ENCODE results near the gene DDX51. TPM values are rescaled to one million over a fixed set of nuclear protein-coding genes. Genes with fewer than 3 reads are reported as not detected.

The DDX51 gene
- polyA plus RNA-seq, 3 donors = 14.3 to 19.0 (median 14.6) TPM

DNA sequence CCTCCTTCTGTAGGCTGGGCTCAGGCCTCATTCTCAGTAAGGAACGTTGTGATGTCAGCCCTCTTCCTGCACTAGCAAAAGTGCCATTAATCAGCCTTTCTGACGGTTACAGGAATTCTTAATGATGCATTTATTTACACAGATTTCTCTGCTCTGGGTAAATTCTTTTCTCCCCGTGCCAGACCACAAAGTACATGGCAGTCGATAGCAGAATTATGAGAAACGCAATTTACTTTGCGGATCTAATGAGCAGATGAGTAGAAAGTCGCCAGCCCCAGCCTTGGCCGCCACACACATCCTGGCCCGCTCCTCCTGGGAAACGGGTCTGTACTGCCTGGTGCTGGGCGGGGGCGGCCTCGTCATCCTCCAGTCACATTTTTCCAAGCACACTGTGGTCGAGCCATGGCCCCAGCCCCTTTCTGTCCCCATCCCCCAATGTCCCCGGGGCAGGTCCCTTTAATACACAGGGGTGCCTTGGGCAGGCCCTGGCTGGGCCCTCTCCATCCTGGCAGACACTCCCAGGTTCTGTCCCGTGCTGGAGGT lies 26.0 kb upstream of the DDX51 start:
- WGBS, 3 donors = 20 to 23% (median 23%) methylated on average over 16 of the region's 16 CpGs

DNA sequence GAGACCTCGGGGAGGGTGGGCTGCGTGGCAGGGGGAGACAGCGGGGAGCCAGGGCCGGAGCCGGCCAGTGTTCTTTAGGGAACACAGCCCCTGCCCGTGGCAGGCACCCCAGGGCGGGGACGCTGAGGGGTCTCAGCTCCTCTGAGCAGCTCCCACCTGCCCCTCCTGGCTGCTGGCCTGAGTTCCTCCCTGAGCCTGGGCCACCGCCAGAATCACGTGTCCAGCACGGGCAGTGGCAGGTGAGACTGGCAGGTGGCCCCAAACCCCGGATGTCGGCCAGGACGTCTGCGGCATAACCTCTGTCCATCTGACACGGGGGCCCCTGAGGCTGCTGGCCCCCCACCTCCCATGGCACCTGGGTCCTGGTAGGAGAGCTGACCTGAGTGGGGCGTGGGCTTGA lies 25.3 kb upstream of the DDX51 start:
- H3K27ac ChIP-seq (ENCODE audit: low read depth, low read length) = no peak overlapping the region
- 61 to 81% (median 69%) methylated on average over 13 to 17 of the region's 17 CpGs for WGBS, 3 donors

More for the DNA sequence above, 26.0 kb upstream of the DDX51 start:
- H3K27ac ChIP-seq (ENCODE audit: low read depth, low read length) = no peak overlapping the region

DNA sequence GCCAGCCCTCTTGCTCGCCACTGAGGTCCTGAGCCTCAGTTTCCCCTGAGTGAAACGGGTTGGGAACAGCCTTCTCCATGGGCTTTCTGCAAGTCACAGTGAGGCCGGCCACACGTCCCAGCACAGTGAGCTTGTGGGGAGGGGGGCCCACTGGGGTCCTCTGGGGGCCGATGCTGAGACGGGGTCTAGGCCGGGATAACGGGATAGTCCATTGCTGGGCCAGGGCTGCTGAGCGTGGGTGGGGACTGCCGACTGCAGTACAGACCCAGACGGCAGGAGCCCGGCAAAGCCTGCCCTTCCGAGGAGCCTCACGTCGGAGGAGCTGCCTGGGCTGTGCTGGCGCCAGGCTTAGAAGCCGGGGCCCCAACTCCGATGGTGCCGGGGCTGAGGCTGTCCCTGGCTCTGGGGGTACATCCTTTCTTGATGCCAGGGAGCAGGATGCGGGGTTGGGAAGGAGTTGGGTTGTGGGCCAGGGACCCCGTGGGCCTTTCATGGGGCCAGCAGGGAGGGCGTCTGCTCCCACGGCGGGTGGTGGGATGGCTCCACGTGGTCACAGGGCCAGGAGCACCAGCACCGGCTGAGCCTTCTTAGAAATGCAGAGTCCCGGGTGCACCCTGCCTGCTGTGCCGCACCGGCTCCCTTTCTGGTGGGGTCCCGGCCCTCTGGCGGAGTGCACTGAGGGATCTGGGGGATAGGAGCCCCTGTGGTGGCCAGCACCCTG lies 24.4 kb upstream of the DDX51 start:
- H3K27ac ChIP-seq (ENCODE audit: low read depth, low read length) = no peak overlapping the region
- 80 to 86% (median 81%) methylated on average over 27 to 31 of the region's 31 CpGs for WGBS, 3 donors

DNA sequence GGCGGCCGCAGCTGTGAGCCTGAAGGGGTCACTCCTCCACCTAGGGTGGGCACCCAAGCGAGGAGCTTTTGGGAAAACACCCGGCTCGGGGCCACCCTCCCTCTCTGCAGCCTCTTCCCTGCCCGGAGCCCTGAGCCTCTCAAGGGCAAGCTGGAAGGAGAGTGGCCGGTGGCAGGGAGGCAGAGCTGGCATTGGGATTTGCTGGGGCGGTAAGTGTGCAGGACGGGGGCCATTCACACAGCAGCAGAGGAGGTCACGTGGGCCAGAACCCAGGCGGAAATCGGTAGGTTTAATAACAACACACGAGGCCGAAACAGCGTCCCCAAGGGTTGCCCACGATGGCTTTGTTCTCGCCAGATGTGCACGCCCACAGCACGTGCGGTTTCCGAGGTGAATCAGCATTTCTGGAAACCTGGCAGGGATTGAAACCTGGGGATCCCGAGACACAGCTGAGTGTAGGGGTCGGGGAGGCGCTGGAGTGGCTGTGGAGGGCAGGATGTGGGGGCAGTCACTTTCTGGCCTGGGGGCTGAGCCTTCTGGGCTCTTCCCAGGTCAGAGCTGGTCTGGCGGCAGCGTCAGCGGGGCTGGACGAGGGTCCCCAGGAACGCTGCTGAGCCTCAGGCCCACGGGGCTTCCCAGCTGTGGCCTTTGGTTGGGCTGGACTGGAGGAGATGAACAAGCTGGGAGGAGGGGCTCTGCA lies 23.6 kb upstream of the DDX51 start:
- 66 to 71% (median 69%) methylated on average over 30 of the region's 30 CpGs for WGBS, 3 donors
- no peak overlapping the region for H3K27ac ChIP-seq (ENCODE audit: low read depth, low read length)

DNA sequence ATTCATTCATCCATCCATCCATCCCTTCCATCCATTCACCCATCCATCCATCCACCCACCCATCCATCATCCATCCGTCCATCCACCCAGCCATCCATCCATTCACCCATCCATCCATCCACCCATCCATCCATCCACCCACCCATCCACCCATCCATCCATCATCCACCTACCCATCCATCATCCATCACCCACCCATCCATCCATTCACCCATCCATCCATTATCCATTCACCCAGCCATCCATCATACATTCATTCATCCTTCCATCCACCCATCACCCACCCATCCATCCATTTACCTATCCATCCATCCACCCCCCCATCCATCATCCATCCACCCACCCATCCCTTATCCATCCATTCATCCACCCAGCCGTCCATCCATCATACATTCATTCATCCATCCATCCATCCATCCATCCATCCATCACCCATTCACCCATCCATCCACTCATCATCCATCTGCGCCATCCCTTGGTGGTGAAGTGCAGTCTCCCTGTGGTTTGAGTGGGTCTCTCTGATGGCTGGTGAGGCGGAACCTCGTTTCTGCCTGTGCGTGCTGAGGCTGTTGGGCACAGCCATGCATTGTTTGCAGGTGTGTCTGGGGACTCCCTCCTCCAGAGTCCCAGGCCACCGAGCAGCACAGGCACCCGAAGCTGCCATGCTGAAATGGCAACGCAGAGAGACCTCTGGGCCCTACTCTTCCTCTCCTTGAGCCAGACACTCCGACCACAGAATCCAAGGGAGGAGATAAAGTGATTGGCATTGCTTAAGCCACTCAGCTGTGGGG lies 22.9 kb upstream of the DDX51 start:
- no peak overlapping the region for H3K27ac ChIP-seq (ENCODE audit: low read depth, low read length)
- 90 to 94% (median 92%) methylated on average over 10 of the region's 10 CpGs for WGBS, 3 donors

DNA sequence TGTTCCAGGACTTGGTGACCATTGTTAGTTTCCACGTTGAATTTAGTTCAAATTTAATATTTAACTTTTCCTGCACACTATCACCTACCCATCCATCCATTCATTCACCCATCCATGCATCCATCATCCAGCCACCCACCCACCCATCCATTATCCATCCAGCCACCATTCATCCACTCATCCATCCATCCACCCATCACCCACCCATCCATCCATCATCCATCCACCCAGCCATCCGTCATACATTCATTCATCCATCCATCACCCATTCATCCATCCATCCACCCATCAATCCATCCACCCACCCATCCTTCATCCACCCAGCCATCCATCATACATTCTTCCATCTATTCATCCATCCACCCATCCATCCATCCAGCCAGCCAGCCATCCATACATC lies 22.0 kb upstream of the DDX51 start:
- no peak overlapping the region for H3K27ac ChIP-seq (ENCODE audit: low read depth, low read length)
- WGBS, 3 donors = 85 to 91% (median 88%) methylated on average over 2 of the region's 2 CpGs

DNA sequence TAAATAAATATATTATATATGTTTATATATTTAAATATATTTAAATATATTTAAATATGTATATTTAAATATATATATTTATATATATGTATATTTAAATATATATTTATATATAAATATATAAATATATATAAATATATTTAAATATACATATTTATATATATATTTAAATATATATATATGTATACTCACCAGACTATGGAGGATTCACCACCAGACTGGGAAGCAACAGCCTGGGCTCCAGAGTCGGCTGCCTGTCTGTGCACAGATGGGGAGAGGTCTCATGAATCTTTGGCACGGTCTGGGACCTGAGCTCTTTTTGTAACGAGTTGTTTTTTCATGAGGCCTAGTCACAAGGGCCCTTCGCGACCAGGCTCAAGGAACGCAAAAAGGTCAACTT lies 21.5 kb upstream of the DDX51 start:
- WGBS, 3 donors = 94 to 98% (median 96%) methylated on average over 6 of the region's 6 CpGs
- no peak overlapping the region for H3K27ac ChIP-seq (ENCODE audit: low read depth, low read length)

DNA sequence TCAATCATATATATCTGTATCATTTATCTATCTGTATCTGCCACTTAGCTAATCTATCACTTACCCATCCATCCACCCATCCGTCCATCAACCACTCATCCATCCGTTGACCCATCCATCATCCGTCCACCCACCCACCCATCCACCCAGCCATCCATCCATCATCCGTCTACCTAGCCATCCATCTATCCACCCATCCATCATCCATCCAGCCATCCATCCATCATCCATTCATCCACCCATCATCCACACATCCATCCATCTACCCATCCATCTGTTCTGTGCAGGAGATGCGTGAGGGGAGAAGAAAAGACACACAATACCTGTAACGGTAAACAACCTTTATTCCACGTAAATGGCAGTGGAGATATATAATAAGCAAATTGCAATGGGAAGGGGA lies 20.3 kb upstream of the DDX51 start:
- H3K27ac ChIP-seq (ENCODE audit: low read depth, low read length) = no peak overlapping the region
- WGBS, 3 donors = 81 to 84% (median 82%) methylated on average over 7 of the region's 7 CpGs

DNA sequence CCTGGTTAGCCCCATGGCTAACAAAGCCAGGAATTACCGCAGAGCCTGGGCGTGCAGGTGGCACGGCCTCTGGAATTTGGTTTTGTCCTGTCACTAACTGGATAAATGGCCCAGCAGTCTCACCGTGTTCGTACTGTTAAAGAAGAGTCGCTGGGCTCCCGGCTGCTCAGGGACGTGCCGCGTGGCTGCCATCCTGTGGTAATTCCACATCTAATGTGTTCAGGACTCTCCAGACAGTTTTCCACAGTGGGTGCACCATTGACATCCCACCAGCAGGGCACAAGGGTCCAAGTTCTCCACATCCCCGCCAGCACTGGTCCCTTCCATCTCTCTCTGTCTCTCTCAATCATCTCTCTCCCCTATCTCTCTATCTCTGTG lies 19.8 kb upstream of the DDX51 start:
- 39 to 53% (median 52%) methylated on average over 11 of the region's 11 CpGs for WGBS, 3 donors
- no peak overlapping the region for H3K27ac ChIP-seq (ENCODE audit: low read depth, low read length)

DNA sequence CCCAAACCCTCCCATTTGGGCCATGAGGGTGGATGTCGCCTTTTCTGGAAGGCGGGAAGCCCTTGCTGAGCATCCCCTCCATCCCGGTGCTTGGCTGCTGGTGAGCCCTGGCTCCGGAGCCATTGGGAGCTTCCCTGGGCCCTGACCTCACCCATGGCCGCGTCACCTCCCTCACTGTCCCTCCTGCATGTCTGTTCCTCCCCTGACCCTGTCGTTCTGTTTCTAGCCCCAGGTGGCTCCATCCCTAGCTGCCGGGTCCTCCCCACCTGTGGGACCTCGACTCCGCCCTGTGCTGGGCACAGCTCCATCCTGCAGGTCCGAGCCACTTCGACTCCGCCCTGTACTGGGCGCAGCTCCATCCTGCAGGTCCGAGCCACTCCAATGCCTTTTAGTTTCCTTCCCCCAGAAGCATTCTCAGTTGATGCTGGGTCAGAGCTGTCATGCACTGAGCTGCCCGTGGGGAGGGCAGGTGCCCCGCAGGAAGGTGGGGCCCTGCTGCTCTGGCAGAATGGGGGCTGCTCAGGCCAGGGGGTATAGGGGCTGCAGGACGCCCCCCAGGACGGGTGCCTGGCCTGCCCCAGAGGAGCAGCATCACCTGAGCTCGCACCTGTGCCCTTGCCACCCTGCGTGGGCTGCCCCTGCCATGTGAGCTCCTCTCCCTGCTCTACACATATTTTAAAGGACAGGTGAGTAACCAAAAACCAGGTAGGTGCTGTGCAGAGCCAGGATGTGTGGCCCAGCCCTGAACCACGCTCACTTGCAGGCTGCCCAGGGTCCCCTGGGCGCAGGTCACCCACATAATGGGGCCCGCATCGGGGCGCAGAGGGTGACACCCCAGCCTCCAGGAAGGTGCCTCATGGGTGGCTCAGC lies 19.2 kb upstream of the DDX51 start:
- WGBS, 3 donors = 53 to 54% (median 54%) methylated on average over 26 of the region's 26 CpGs

DNA sequence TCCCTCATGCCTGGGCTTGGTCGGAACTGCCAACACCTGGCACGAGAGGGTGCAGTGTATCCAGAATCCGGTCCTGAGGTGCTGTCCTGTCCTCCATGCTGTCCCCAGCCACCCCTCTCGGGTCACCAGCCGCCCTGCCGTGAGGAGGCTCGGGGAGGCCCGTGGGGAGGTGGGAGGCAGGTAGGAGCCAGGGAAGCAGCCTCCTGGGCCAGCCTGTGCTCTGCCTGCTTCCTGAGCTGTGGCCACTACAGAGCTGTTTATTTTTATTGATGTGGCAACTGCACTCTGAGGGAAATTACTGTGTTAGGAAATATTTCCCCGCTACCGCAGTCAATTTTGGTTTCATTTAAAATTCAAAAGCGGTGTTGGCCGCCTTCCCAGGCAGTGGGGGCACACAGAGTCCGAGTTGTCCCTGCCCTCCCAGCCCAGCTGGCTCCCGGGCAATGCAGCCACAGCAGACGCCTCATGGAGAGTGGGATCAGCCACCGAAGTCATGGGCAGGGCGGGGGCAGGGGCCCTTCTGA lies 18.5 kb upstream of the DDX51 start:
- WGBS, 3 donors = 10 to 35% (median 16%) methylated on average over 17 of the region's 17 CpGs
- H3K27ac ChIP-seq (ENCODE audit: low read depth, low read length) = no peak overlapping the region

More for the DNA sequence above, 19.2 kb upstream of the DDX51 start:
- H3K27ac ChIP-seq (ENCODE audit: low read depth, low read length) = no peak overlapping the region

DNA sequence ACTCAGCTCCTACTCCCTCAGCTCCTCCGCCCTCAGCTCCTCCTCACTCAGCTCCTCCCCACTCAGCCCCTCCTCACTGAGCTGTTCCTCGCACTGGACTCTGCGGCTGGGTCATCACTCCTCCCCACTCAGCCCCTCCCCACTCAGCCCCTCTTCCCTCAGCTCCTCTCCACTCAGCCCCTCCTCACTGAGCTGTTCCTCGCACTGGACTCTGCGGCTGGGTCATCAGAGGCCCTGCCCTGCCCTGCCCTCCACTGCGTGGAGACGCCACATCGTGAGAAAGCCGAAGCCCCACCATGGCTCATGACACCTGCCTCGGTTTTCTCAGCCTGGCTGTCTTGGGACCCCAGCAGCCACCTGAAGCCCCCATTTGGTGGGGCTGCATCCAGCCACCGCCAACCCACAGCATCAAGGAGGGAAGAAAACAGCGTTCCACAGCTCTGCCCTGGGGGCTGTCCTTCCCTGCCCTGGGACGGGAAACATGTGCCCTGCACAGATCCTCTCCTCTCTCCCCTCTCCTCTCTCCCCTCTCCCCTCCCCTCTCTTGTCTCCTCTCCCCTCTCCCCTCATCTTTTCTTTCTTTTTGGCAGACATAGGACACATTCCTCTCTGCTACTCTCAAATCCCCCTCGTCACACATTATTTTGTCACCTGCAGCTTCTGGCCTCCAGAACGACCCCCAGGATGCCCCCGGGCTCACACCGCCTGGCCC lies 17.8 kb upstream of the DDX51 start:
- no peak overlapping the region for H3K27ac ChIP-seq (ENCODE audit: low read depth, low read length)
- WGBS, 3 donors = 48 to 54% (median 52%) methylated on average over 16 to 17 of the region's 17 CpGs

DNA sequence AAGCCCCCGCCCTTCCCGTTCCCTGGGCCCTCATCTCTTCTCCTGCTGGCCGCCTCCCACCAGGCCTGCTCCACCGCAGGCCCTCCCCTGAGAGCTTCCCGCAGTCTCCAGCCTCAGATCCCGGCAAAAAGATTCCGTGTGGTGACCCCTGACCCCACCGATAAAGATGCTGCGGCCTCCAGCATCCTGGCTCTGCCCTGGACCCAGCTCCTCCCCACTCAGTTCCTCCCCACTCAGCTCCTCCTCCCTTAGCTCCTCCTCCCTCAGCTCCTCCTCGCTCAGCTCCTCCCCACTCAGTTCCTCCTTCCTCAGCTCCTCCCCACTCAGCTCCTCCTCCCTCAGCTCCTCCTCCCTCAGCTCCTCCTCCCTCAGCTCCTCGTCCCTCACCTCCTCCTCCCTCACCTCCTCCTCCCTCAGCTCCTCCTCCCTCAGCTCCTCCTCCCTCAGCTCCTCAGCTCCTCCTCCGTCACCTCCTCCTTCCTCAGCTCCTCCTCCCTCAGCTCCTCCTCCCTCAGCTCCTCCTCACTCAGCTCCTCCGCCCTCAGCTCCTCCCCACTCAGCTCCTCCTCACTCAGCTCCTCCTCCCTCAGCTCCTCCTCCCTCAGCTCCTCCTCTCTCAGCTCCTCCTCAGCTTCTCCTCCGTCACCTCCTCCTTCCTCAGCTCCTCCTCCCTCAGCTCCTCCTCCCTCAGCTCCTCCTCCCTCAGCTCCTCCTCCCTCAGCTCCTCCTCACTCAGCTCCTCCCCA lies 17.1 kb upstream of the DDX51 start:
- WGBS, 3 donors = 51 to 62% (median 58%) methylated on average over 10 to 14 of the region's 14 CpGs

DNA sequence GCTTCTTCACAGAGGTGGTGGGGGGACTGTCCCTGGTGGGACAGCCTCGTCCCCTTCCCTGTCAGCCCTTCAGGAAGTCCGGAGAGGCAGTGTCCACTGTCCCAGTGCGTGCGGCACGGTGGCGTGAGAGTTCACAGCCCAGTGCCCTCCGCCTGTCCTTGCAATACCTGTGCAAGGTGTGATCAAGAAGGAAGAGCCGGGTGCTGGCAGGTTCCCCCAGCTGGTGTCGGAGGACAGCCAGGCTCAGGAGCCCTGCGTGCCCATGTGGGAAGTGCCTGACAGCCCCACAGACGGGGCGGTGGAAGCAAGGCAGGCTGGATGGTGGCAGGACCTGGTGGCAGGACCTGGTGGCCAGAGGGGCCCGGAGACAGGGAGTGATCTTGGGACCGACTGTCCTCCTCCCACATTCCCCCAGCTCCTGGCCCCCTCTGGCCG lies 16.5 kb upstream of the DDX51 start:
- 78 to 86% (median 80%) methylated on average over 11 to 15 of the region's 15 CpGs for WGBS, 3 donors
- H3K27ac ChIP-seq (ENCODE audit: low read depth, low read length) = no peak overlapping the region

More for the DNA sequence above, 17.1 kb upstream of the DDX51 start:
- no peak overlapping the region for H3K27ac ChIP-seq (ENCODE audit: low read depth, low read length)

DNA sequence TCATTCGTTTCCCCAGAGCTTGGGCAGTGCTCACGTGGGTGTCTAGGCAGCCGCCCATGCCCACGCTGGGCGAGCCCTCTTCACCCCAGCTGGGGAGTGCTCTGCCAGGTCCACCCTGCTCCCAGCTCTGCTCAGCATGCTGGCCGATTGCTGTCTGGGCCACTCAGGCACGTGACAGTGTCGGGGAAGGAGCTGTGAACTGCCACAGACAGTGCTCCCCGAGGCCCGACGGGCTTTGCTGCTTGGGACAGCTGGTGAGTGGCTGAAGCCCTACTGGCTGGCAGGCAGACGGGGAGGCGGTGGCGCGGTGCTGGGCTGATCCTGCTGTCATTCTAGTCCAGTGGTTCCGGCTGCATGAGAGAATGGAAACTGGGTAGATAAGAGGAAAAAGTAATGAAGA lies 15.9 kb upstream of the DDX51 start:
- WGBS, 3 donors = 67 to 83% (median 75%) methylated on average over 16 of the region's 16 CpGs
- H3K27ac ChIP-seq (ENCODE audit: low read depth, low read length) = no peak overlapping the region

DNA sequence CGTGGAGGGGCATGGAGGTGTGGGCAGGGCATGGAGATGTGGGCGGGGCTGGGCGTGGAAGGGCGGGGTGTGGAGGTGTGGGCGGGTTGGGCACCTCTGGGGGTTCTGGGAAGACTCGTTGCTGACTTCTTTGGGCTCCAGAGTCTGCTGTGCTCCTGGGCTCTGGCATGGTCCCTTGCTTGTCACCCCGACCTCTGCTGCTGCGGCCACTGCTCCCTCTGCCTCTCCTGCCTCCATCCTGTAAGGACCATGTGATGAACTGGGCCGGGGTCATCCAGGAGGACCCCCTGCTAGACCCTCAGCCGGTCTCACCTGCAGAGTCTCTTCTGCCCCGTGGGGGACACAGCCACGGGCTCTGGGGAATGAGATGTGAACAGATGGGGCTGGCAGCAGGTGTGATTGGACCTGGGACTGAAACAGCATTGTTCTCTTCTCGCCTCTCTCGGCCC lies 15.5 kb upstream of the DDX51 start:
- H3K27ac ChIP-seq (ENCODE audit: low read depth, low read length) = no peak overlapping the region
- 67 to 86% (median 78%) methylated on average over 12 to 14 of the region's 14 CpGs for WGBS, 3 donors
